Activated CD4-positive, alpha-beta T cell treated with anti-CD3 and anti-CD28 coated beads, Interleukin-2, Interleukin-4, amounts not matched to agents 100 ng/mL and 50 ng/mL, durations not matched to agents 16 hours and 8 hours (primary cell): ENCODE data around the gene ITGAV.

Experiments
- DNase-seq: peaks from one replicate; pipeline ENCODE4 v3.0.0-alpha.2; 2020; ENCODE audit warnings: low spot score

The ITGAV gene

GRCh38 chr2:186575302-186575701, 14.6 kb upstream of the ITGAV start:
- DNase-seq = no peak

DNA sequence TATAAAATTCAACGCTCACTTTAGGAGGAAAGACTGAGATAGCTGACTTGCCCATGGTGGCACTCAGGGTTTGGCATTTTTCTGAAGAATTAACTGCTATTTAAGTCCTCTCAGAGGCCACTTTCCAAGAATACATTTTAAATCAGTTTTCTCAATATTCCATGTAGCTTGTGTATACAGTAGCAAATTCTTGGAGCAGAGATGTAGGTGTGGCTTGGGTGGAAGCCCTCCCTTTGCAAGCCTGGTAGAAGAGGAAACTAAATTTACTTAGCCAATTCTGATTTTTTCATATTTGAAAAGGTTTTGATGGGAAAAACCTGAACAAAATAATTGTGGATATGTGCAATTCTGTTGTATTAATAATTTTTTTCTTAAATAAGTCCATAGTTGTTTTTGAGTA, 14.0 kb upstream of the ITGAV start:
- no peak for DNase-seq

DNA sequence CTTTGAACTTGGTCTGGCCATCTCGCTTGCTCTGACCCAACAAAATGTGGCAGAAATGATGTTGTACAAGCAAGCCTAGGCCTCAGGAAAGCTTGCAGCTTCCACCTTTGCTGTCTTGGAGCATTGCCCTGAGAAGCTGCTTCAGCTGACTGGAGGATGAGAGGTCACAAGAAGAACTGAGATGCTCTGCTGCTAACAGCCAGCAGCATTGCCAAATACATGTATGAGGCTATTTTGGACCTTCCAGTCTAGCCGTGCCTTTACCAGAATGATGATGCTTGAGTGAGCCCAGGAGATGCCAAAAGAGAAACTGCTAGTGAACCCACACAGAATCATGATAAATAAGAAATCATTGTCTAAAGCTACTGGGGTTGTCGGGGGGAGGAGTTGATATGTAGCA, 13.2 kb upstream of the ITGAV start:
- no peak for DNase-seq

DNA sequence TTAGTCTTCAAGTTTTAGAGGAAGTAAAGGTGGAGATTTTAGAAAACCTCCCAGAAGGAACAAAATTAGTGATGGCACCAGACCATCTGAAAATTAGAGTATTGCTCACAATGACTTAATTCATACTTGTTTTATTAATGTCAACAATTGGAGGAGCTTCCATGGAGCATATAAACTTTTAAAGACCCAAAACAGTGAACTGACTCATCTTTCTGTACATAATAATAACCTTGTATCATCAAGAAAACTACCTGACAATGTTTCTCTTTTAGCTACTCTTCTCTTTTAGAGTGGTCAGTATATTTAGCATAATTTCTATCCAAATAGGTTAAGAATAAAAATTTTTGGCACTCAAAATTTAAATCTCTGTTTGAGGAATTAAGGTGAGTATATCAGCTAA, 7.2 kb upstream of the ITGAV start:
- DNase-seq = no peak

DNA sequence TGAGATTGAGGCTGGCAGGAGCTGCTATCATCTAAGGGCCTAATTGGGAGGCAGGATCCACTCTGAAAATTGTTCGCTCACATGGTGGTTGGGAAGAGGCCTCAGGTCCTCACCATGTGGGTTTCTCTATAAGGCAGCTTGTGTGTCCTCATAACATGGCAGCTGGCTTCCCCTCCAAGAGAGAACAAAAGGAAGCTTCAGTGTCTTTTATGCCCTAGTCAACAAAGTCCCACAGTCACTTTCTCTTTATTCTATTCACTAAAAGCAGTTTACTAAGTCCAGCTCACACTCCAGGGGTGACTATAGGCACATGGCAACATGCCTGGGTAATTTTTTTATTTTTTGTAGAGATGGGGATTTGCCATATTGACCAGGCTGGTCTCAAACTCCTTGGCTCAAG, 5.8 kb upstream of the ITGAV start:
- no peak for DNase-seq

- DNase-seq = no peak
Observed at GRCh38 chr2:186588421-186588820, 1.4 kb upstream of the ITGAV start.

DNA sequence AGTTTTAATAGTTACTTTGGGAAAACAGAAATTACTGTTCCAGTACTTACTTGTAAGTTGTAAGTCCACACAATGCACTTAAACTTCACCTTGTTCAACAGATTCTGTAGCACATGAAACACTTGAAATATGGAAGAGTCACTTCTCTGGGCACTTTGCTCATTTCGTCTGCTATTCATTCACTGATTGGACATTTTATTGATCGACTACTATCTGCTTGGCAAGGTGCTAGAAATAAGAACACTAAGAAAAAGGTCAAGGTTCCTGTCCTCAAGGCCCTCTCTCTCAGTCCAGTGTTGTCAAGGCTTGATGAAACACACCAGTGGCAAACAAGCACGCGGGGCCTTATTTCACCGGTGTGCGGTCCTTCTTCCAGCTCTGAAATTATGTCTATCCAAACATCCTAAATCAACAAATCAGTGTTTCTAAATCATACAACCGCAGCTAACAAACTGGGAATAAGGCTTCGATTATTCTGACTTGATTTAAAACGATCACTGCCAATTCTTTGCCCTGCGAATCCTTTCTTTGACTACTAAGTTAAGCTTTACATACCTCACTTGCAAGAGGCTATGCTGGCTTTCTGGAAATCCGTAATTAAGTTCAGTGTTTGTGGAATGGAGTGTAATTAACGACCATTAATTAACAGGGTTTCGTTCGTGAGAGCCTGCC, 780 bp upstream of the ITGAV start:
- no peak for DNase-seq

GRCh38 chr2:186590350-186590758, 498 bp downstream of the ITGAV start:
- DNase-seq = no peak

DNA sequence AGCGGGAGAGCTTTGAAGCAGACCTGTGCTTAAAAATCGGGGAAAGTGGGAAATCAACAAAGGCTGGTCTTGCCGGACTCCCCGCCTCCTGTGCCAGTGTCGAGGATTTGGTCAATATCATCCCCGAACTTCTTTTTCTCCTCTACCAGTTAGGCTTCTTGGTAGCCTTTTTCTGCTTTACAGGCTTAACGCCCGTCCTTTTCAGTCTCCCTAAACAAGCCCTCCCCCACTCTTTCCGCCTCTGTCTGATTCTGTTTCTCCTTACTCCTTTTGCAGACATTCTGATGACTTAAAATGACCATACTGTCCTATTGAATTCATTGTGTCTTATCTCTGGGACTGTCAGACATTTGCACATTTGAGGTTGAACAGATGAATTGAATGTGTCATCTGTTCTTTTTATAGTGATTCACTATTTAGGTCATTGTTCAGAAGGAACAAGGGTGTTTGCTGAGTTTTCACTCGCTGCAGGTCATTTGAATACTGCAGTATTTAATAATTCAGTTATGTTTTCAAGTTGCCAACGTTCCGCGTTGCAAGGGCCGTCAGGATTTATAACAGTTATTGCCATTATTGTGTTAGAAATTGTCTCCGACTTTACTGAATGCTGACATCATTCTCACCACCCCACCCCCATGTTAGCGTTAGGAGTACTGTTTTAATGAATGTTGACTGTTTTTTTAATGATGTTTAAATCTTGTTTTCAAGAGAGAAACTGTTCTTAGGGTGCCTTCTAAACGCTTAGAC, 1.1 kb downstream of the ITGAV start:
- DNase-seq = peak; percentile 29

GRCh38 chr2:186591506-186591890, 1.6 kb downstream of the ITGAV start:
- no peak for DNase-seq

DNA sequence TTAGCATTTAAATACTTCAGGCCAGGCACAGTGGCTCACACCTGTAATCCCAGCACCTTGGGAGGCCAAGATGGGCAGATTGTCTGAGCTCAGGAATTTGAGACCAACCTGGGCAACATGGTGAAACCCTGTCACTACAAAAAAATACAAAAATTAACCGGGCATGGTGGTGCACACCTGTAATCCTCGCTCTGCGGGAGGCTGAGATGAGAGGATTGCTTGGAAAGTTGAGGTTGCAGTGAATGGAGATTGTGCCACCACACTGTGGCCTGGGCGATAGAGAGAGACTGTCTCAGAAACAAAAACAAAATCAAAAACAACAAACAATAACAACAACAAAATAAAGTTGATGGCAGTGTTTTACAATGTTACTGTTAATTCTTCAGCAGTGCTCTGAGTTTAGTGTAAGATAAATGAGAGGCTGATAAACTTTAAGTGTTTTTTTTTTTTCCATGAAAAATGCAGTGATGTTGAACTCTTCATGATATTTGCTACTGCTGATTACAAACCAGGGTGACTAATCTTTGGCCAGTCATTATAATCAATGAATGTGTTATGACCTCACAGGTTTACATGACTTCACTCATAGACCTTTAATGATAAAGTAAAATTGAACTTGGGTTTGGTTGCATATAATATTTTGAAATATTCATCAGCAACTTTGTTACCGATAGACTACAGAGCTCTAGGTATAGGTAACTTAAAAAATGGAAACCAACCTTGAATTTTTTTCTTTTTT, 2.5 kb downstream of the ITGAV start:
- DNase-seq = no peak

GRCh38 chr2:186593523-186593922, 3.7 kb downstream of the ITGAV start:
- no peak for DNase-seq

- no peak for DNase-seq
Observed at GRCh38 chr2:186594001-186594722, 4.3 kb downstream of the ITGAV start.

DNA sequence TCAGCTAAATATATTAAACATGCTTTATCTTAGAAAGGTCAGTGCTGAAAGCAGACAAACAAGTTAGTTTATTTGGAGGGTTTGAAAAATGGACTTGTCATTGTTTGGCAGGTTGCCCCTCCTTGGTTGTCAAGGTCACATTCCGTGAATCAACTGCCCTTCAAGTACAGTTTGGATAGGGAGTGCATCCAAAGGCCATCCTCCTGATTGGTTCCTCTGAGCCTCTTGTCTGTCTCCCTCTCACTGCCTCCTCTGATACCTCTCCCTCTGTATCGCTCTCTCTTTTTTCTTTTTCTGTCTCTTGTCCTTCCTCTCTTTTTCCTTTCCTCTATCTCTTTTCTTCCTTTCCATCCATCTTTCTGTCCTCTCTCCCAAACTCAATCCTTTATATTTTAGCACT, 5.4 kb downstream of the ITGAV start:
- DNase-seq = no peak

GRCh38 chr2:186599186-186599778, 9.4 kb downstream of the ITGAV start:
- DNase-seq = no peak

DNA sequence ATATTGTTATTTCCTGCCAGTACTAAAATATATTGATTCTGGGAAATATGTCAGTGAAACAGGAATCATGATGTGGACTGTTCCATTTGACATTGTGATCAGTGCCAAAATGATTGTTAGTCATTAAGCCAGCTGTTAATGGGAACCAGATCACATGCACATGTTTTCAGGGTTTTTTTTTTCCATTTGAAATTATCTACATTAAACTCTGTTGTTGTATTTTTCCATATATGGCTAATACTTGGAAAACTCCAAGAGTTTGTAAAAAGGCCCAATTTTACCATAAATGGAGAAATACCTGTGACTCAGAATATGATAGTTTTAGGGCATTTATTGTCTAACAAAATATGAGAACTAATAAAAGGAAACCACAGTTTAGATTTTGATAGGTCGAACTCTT, 13.4 kb downstream of the ITGAV start:
- no peak for DNase-seq

DNA sequence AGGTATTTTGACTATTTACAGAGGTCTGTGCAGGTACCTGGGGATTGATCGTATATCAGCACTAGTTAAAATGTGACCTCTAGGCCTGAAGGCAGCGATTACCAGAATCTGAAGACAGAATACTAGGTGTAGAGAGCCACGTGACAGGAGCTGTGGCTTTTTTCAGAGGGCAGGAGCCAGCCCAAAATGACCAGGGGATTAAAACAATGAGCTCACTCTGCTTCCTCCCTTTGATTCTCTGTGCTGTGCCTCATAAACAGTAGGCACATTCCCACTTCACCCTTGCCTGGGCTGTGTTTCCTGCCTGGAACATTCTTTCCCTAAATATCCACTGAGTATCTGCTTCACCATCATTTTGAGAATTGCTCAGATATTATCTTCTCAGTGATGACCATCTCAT, 15.2 kb downstream of the ITGAV start:
- DNase-seq = no peak

- DNase-seq = no peak
Observed at GRCh38 chr2:186607660-186608324, 17.9 kb downstream of the ITGAV start.

- no peak for DNase-seq
Observed at GRCh38 chr2:186610785-186611184, 20.9 kb downstream of the ITGAV start.

DNA sequence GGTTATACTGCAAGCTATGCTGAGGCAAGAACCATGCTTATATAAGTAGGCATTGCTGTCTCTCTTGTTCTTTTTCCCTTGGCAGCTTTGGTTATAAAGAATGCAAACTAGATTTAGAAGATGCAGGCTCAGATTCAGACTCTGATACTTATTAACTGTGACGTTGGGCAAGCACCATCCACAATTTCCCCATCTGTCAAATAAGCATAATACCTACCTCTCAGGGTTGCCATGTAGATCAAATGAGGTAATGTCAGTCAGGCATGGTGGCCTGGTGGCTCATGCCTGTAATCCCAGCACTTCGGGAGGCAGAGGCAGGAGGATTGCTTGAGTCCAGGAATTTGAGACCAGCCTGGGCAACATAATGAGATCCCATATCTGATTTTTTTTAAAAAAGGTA, 21.7 kb downstream of the ITGAV start:
- DNase-seq = no peak

DNA sequence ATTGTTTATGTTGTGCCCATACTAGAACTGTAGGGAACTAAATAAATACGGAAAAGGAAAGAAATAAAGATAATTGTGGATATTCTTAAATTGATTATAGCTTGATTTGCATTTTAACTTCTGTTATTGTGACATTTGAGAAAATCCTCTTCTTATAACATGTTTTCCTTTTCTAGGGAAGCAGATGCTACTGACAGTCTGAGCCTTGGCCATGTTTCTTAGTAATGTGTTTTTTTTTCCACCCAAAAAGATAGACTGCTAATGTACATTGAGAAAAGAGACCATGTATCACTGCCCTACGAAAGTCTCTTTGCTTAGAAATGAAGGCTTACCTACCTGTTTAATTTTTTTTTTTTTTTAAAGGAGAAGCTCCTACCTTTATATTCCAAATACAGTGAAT, 22.2 kb downstream of the ITGAV start:
- no peak for DNase-seq
